Sigmoid colon (tissue), 7 donors: ENCODE measurements around the gene ESYT2. TPM values are rescaled to one million over a fixed set of nuclear protein-coding genes. Genes with fewer than 3 reads are reported as not detected.

Experiments used
- DNase-seq: peaks from one replicate; pipeline ENCODE4 v3.0.0-alpha.2; 2019
- H3K27ac ChIP-seq, 4 donors: fragments of 200-600 bp; sonication (generic); one replicate each; pipeline ENCODE4 v1.5.1; 2016 to 2019; ENCODE audit warnings: mild to moderate bottlenecking in 1 of 4
- H3K27me3 ChIP-seq, 3 donors: fragments of 200-600 bp; sonication (generic); one replicate each; pipeline ENCODE4 v1.5.1; 2019; ENCODE audit warnings: mild to moderate bottlenecking in 1 of 3
- H3K36me3 ChIP-seq, 4 donors: fragments of 200-600 bp; sonication (generic); one replicate each; pipeline ENCODE4 v1.5.1; 2016 to 2019
- H3K4me1 ChIP-seq, 4 donors: fragments of 200-600 bp; sonication (generic); one replicate each; pipeline ENCODE4 v1.5.1; 2017 to 2019
- H3K4me3 ChIP-seq, 4 donors: fragments of 200-600 bp; sonication (generic); one replicate each; pipeline ENCODE4 v1.5.1; 2017 to 2019; ENCODE audit warnings: mild to moderate bottlenecking in 2 of 4, moderate library complexity in 1 of 4
- H3K9me3 ChIP-seq, 4 donors: fragments of 200-600 bp in 3 of 4; sonication (generic) in 3 of 4; one replicate each; pipeline versions ENCODE4 v1.5.1 to v1.6.1; 2013 to 2019
- CTCF ChIP-seq, 4 experiments: fragments of 450-650 bp in 3 of 4; fragments of 200-600 bp in 1 of 4; IDR thresholded peaks; one replicate each; pipeline ENCODE4 v1.5.1; 2016 to 2019; ENCODE audit warnings: antibody characterized with exemption in 4 of 4, mild to moderate bottlenecking in 3 of 4, moderate library complexity in 2 of 4
- EP300 ChIP-seq, 4 donors: sonication (generic); formaldehyde crosslinking; IDR thresholded peaks; one replicate each; pipeline ENCODE4 v1.6.1; 2017; ENCODE audit warnings: antibody characterized with exemption in 4 of 4
- POLR2A ChIP-seq, 2 donors: fragments of 450-650 bp; IDR thresholded peaks; one replicate each; pipeline ENCODE4 v1.6.1; 2016; ENCODE audit warnings: antibody characterized with exemption in 2 of 2, mild to moderate bottlenecking in 2 of 2, moderate library complexity in 2 of 2
- POLR2AphosphoS5 ChIP-seq, 4 donors: sonication (generic); formaldehyde crosslinking; IDR thresholded peaks; one replicate each; pipeline ENCODE4 v1.6.1; 2017; ENCODE audit warnings: antibody characterized with exemption in 4 of 4
- WGBS, 2 donors: extraction: QIAGEN DNeasy Blood & Tissue Kit; methylation state at CpG; one replicate each; pipeline ENCODE4 v1.1.7; 2013; 5-methylcytosine and 5-hydroxymethylcytosine counted together
- intact Hi-C: fragments of 100-400 bp; cut with DNase I; formaldehyde crosslinking; loops from one replicate; pipeline ENCODE4 v1.15.1; 2023
- polyA plus RNA-seq, 3 donors: library from polyadenylated mRNA; stranded (reverse); fragments of 200-250 nt; gene quantifications; one replicate each; pipeline ENCODE4 v1.2.3, GENCODE V29; 2013
- total RNA-seq, 4 donors: library from RNA; depleted of rRNA; stranded (reverse); fragments of >200 nt; gene quantifications; one replicate each; pipeline ENCODE4 v1.1.0, GENCODE V29; 2016
- donor health status: healthy with polysubstance abuse.
- donor health status: Bipolar disorder and iron deficiency.
- donor health status: healthy.

ESYT2 gene
- total and polyA plus RNA-seq, 7 donors = 6.9 to 127 (median 105) TPM

GRCh38 chr7:158779061-158780000, 50.0 kb downstream of the ESYT2 start:
- Histone ChIP-seq H3K27me3 (no peaks in the 10 kb centered on the region), H3K36me3 (peaks cover 0 to 42% (median 14%) of the 10 kb centered on the region in 4 donors), H3K27ac (peak overlapping the region; percentile 66 to 89 (median 78)), H3K9me3 (no peaks in the 10 kb centered on the region), H3K4me3 (no peak overlapping the region), H3K4me1 (peaks cover 0 to 52% (median 50%) of the 10 kb centered on the region in 4 donors)
- DNase-seq = no peak
- TF ChIP-seq POLR2A (IDR thresholded peaks at IDR 0.05) = no peak
- 22 to 60% methylated on average over 6 of the region's 6 CpGs for WGBS, 2 donors
- intact Hi-C loops = no loop called here

- intact Hi-C loops = no loop called here
- Histone ChIP-seq H3K4me3 (no peak overlapping the region), H3K36me3 (peaks cover 0 to 44% (median 14%) of the 10 kb centered on the region in 4 donors), H3K9me3 (no peaks in the 10 kb centered on the region), H3K27ac (peak overlapping the region; percentile 66 to 89 (median 78)), H3K27me3 (no peaks in the 10 kb centered on the region), H3K4me1 (peaks cover 0 to 44% (median 42%) of the 10 kb centered on the region in 4 donors)
- TF ChIP-seq EP300 (IDR thresholded peaks at IDR 0.05) = no peak
- TF ChIP-seq POLR2A (IDR thresholded peaks at IDR 0.05) = no peak
- DNase-seq = no peak
- WGBS, 2 donors = 23 to 68% methylated on average over 6 of the region's 6 CpGs
These were observed 50.8 kb downstream of the ESYT2 start for GRCh38 chr7:158778471-158778870.

- 22 to 55% methylated on average over 10 of the region's 10 CpGs for WGBS, 2 donors
- intact Hi-C loops = no loop called here
- H3K4me1 ChIP-seq = peaks cover 0 to 37% (median 35%) of the 10 kb centered on the region in 4 donors
- no peak for TF ChIP-seq EP300 (IDR thresholded peaks at IDR 0.05)
- no peak for TF ChIP-seq POLR2AphosphoS5 (IDR thresholded peaks at IDR 0.05)
- no peak for TF ChIP-seq POLR2A (IDR thresholded peaks at IDR 0.05)
- no peak for TF ChIP-seq CTCF (IDR thresholded peaks at IDR 0.05)
- H3K36me3 ChIP-seq = peaks cover 0 to 51% (median 14%) of the 10 kb centered on the region in 4 donors
- peak overlapping the region; percentile 66 to 89 (median 78) for H3K27ac ChIP-seq
- no peaks in the 10 kb centered on the region for H3K9me3 ChIP-seq
- H3K4me3 ChIP-seq = no peak overlapping the region
- no peaks in the 10 kb centered on the region for H3K27me3 ChIP-seq
- DNase-seq = no peak
These were observed 51.5 kb downstream of the ESYT2 start for GRCh38 chr7:158777793-158778192.

GRCh38 chr7:158776474-158776873, 52.8 kb downstream of the ESYT2 start:
- H3K27me3 ChIP-seq = no peaks in the 10 kb centered on the region
- H3K27ac ChIP-seq = no peak overlapping the region
- H3K4me1 ChIP-seq = peaks cover 0 to 36% (median 29%) of the 10 kb centered on the region in 4 donors
- 32 to 70% methylated on average over 3 of the region's 3 CpGs for WGBS, 2 donors
- no peaks in the 10 kb centered on the region for H3K9me3 ChIP-seq
- no peak overlapping the region for H3K4me3 ChIP-seq
- DNase-seq = no peak
- TF ChIP-seq EP300 (IDR thresholded peaks at IDR 0.05) (no peak), POLR2A (IDR thresholded peaks at IDR 0.05) (no peak), POLR2AphosphoS5 (IDR thresholded peaks at IDR 0.05) (no peak)
- intact Hi-C loops = no loop called here
- H3K36me3 ChIP-seq = peaks cover 0 to 49% (median 12%) of the 10 kb centered on the region in 4 donors

- Histone ChIP-seq H3K9me3 (no peaks in the 10 kb centered on the region), H3K36me3 (peaks cover 0 to 49% (median 7%) of the 10 kb centered on the region in 4 donors), H3K4me1 (peaks cover 0 to 29% (median 24%) of the 10 kb centered on the region in 4 donors), H3K4me3 (no peak overlapping the region), H3K27ac (no peak overlapping the region), H3K27me3 (no peaks in the 10 kb centered on the region)
- no peak for DNase-seq
- WGBS, 2 donors = 93 to 95% methylated on average over 5 of the region's 5 CpGs
- intact Hi-C loops = no loop called here
- TF ChIP-seq POLR2A (IDR thresholded peaks at IDR 0.05) = no peak
- no peak for TF ChIP-seq EP300 (IDR thresholded peaks at IDR 0.05)
- TF ChIP-seq POLR2AphosphoS5 (IDR thresholded peaks at IDR 0.05) = no peak
- TF ChIP-seq CTCF (IDR thresholded peaks at IDR 0.05) = no peak
These were observed 54.4 kb downstream of the ESYT2 start for GRCh38 chr7:158774952-158775351.

- H3K27me3 ChIP-seq = no peaks in the 10 kb centered on the region
- H3K4me1 ChIP-seq = peaks cover 0 to 8% (median 4%) of the 10 kb centered on the region in 4 donors
- intact Hi-C loops = no loop called here
- H3K27ac ChIP-seq = no peak overlapping the region
- H3K36me3 ChIP-seq = peaks cover 0 to 49% (median 7%) of the 10 kb centered on the region in 4 donors
- no peak overlapping the region for H3K4me3 ChIP-seq
- WGBS, 2 donors = 95 to 96% methylated on average over 11 of the region's 11 CpGs
- no peaks in the 10 kb centered on the region for H3K9me3 ChIP-seq
- DNase-seq = no peak
- TF ChIP-seq CTCF (IDR thresholded peaks at IDR 0.05) (no peak), POLR2A (IDR thresholded peaks at IDR 0.05) (no peak), EP300 (IDR thresholded peaks at IDR 0.05) (no peak), POLR2AphosphoS5 (IDR thresholded peaks at IDR 0.05) (no peak)
These were observed 56.4 kb downstream of the ESYT2 start for GRCh38 chr7:158772916-158773315.
